Chondrocyte (in vitro differentiated cells): ENCODE data around the gene WNT1. TPM values are rescaled to one million over a fixed set of nuclear protein-coding genes. Genes with fewer than 3 reads are reported as not detected.

Source experiments
- DNase-seq: peaks from one replicate; pipeline ENCODE4 v3.0.0; 2021; ENCODE audit warnings: mixed read lengths, low spot score
- H3K27ac Mint-ChIP-seq: one replicate; pipeline ENCODE4 v1.8.0; 2021; ENCODE audit warnings: mild to moderate bottlenecking, moderate library complexity, mixed read lengths; ENCODE audit not compliant: unreplicated experiment
- H3K27me3 Mint-ChIP-seq: 2 replicates; pipeline ENCODE4 v1.8.0; 2021; ENCODE audit warnings: low read depth, mixed read lengths
- H3K36me3 Mint-ChIP-seq: 2 replicates; pipeline ENCODE4 v1.8.0; 2021; ENCODE audit warnings: low read depth, mixed read lengths
- H3K4me1 Mint-ChIP-seq: 2 replicates; pipeline ENCODE4 v1.8.0; 2021; ENCODE audit warnings: low read depth, mild to moderate bottlenecking, mixed read lengths
- H3K4me3 Mint-ChIP-seq: one replicate; pipeline ENCODE4 v1.8.0; 2021; ENCODE audit warnings: mild to moderate bottlenecking, moderate library complexity, mixed read lengths; ENCODE audit not compliant: unreplicated experiment
- H3K9me3 Mint-ChIP-seq: 2 replicates; pipeline ENCODE4 v1.8.0; 2021; ENCODE audit warnings: low read depth, mixed read lengths
- total RNA-seq: library from RNA; stranded (reverse); gene quantifications from 3 replicates; pipeline ENCODE4 v1.2.1, GENCODE V29; 2021
- TF ChIP-seq, protein P1 (sequence below): fragments of 200-600 bp; sonication (generic); IDR thresholded peaks from 2 replicates; pipeline ENCODE4 v1.5.0; 2021; ENCODE audit warnings: antibody characterized with exemption, mild to moderate bottlenecking, moderate library complexity

Gene WNT1
- total RNA-seq, 1 donor from 2014 or later: not detected

DNA sequence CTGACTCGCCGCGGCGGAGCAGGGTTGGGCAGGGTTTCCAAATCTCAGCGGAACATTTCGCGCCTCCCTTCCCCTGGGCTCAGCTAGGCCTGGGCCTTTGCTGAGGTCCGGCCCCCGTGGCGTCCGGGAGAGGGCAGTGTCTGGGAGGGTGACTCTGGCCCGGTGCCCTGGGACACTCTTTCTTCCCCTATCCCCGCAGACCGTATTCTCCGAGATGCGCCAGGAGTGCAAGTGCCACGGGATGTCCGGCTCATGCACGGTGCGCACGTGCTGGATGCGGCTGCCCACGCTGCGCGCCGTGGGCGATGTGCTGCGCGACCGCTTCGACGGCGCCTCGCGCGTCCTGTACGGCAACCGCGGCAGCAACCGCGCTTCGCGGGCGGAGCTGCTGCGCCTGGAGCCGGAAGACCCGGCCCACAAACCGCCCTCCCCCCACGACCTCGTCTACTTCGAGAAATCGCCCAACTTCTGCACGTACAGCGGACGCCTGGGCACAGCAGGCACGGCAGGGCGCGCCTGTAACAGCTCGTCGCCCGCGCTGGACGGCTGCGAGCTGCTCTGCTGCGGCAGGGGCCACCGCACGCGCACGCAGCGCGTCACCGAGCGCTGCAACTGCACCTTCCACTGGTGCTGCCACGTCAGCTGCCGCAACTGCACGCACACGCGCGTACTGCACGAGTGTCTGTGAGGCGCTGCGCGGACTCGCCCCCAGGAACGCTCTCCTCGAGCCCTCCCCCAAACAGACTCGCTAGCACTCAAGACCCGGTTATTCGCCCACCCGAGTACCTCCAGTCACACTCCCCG lies 3.0 kb downstream of the WNT1 start:
- peaks cover 2% of the 10 kb centered on the region for H3K36me3 Mint-ChIP-seq
- peaks cover 76% of the 10 kb centered on the region for H3K27me3 Mint-ChIP-seq
- DNase-seq: no peak
- peak overlapping the region; percentile 46 for H3K27ac Mint-ChIP-seq
- peaks cover 59% of the 10 kb centered on the region for H3K4me1 Mint-ChIP-seq
- H3K9me3 Mint-ChIP-seq: no peaks in the 10 kb centered on the region
- TF ChIP-seq, protein P1, sequence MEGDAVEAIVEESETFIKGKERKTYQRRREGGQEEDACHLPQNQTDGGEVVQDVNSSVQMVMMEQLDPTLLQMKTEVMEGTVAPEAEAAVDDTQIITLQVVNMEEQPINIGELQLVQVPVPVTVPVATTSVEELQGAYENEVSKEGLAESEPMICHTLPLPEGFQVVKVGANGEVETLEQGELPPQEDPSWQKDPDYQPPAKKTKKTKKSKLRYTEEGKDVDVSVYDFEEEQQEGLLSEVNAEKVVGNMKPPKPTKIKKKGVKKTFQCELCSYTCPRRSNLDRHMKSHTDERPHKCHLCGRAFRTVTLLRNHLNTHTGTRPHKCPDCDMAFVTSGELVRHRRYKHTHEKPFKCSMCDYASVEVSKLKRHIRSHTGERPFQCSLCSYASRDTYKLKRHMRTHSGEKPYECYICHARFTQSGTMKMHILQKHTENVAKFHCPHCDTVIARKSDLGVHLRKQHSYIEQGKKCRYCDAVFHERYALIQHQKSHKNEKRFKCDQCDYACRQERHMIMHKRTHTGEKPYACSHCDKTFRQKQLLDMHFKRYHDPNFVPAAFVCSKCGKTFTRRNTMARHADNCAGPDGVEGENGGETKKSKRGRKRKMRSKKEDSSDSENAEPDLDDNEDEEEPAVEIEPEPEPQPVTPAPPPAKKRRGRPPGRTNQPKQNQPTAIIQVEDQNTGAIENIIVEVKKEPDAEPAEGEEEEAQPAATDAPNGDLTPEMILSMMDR: peak; percentile 63
- H3K4me3 Mint-ChIP-seq: peak overlapping the region; percentile 57

DNA sequence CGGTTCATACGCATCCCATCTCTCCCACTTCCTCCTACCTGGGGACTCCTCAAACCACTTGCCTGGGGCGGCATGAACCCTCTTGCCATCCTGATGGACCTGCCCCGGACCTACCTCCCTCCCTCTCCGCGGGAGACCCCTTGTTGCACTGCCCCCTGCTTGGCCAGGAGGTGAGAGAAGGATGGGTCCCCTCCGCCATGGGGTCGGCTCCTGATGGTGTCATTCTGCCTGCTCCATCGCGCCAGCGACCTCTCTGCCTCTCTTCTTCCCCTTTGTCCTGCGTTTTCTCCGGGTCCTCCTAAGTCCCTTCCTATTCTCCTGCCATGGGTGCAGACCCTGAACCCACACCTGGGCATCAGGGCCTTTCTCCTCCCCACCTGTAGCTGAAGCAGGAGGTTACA lies 3.6 kb downstream of the WNT1 start:
- Mint-ChIP-seq H3K27me3 (peaks cover 71% of the 10 kb centered on the region), H3K36me3 (peaks cover 2% of the 10 kb centered on the region), H3K4me1 (peaks cover 59% of the 10 kb centered on the region), H3K27ac (peak overlapping the region; percentile 46), H3K9me3 (no peaks in the 10 kb centered on the region), H3K4me3 (peak overlapping the region; percentile 57)
- TF ChIP-seq, protein P1: no peak
- DNase-seq: no peak

DNA sequence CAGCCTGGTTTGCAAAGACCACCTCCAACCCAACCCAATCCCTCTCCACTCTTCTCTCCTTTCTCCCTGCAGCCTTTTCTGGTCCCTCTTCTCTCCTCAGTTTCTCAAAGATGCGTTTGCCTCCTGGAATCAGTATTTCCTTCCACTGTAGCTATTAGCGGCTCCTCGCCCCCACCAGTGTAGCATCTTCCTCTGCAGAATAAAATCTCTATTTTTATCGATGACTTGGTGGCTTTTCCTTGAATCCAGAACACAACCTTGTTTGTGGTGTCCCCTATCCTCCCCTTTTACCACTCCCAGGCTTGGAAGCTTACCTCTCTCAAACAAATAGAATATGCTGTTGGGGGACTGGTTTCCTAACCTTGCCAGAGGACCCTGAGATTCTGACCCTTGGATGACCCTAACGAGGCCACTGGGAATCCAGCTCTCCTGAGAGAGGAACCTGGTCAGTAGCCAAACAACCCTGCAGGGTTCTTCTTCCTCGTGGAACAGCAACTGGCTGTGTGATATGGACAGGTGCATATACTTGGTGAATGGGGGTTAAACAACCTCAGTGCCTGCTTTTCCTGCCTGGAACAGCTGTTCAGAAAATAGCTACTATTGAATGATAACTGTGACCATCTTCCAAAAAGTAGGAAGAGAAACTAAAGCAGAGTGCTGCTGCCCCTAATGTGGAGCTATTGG lies 4.4 kb downstream of the WNT1 start:
- Mint-ChIP-seq H3K4me3 (no peak overlapping the region), H3K27ac (no peak overlapping the region)

DNA sequence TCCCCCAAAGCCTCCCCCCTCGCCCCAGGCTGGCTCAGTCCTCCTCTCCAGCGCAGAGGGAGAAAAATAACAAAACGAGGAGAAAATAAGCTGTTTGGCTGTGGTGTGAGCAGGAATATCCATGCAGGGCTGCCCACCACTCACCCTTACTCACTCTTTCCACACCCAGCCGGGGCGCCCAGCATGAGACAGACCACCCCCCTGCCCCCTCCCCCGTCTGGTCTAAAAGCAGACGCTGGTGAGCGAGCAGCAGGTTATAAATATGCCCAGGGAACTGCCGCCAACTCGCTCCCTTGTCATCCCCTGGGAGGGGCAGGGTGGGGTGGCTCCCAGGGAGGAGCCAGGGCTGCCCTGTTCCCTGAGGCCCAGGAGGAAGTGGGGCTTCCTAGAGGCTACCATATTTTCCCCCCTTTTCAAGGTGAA lies 7.4 kb downstream of the WNT1 start:
- no peak for DNase-seq
- H3K4me3 Mint-ChIP-seq: no peak overlapping the region
- H3K9me3 Mint-ChIP-seq: no peaks in the 10 kb centered on the region
- peaks cover 30% of the 10 kb centered on the region for H3K4me1 Mint-ChIP-seq
- H3K27me3 Mint-ChIP-seq: peaks cover 66% of the 10 kb centered on the region
- H3K27ac Mint-ChIP-seq: peak overlapping the region; percentile 32
- TF ChIP-seq, protein P1: no peak
- H3K36me3 Mint-ChIP-seq: peaks cover 2% of the 10 kb centered on the region

More for the DNA sequence above, 4.4 kb downstream of the WNT1 start:
- H3K9me3 Mint-ChIP-seq: no peaks in the 10 kb centered on the region
- peaks cover 54% of the 10 kb centered on the region for H3K4me1 Mint-ChIP-seq
- H3K27me3 Mint-ChIP-seq: peaks cover 71% of the 10 kb centered on the region
- no peak for DNase-seq
- TF ChIP-seq, protein P1: no peak
- peaks cover 2% of the 10 kb centered on the region for H3K36me3 Mint-ChIP-seq

DNA sequence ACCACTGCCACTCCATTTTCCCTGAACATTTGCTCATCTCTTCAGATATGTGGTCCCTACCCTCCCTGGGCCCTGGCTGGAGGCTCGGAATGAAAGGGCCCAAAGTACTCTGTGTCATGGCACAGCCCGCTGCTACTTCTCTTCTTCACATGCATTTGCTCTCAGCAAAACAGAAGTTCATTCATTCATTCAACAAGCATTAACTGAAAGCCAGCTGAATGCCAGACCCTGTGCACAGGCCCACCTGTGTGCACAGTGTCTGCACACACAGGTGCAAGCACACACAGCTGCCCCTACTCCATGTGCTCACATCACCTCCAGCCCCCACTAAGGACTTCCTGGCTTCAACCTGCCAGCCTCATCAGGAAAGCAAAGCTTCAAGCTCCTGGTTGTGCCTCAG lies 7.8 kb downstream of the WNT1 start:
- H3K4me1 Mint-ChIP-seq: peaks cover 26% of the 10 kb centered on the region
- TF ChIP-seq, protein P1: no peak
- no peak overlapping the region for H3K4me3 Mint-ChIP-seq
- H3K27me3 Mint-ChIP-seq: peaks cover 62% of the 10 kb centered on the region
- no peak for DNase-seq
- peaks cover 2% of the 10 kb centered on the region for H3K36me3 Mint-ChIP-seq
- no peak overlapping the region for H3K27ac Mint-ChIP-seq
- no peaks in the 10 kb centered on the region for H3K9me3 Mint-ChIP-seq
